ENCODE results near the gene TULP1. TPM values are rescaled to one million over a fixed set of nuclear protein-coding genes. Genes with fewer than 3 reads are reported as not detected.

TULP1 gene
- total and polyA plus RNA-seq, 2 of the 13 experiments (the other 11 are each of a cell fraction or from before 2014, with no cell fraction given), result not detected

DNA sequence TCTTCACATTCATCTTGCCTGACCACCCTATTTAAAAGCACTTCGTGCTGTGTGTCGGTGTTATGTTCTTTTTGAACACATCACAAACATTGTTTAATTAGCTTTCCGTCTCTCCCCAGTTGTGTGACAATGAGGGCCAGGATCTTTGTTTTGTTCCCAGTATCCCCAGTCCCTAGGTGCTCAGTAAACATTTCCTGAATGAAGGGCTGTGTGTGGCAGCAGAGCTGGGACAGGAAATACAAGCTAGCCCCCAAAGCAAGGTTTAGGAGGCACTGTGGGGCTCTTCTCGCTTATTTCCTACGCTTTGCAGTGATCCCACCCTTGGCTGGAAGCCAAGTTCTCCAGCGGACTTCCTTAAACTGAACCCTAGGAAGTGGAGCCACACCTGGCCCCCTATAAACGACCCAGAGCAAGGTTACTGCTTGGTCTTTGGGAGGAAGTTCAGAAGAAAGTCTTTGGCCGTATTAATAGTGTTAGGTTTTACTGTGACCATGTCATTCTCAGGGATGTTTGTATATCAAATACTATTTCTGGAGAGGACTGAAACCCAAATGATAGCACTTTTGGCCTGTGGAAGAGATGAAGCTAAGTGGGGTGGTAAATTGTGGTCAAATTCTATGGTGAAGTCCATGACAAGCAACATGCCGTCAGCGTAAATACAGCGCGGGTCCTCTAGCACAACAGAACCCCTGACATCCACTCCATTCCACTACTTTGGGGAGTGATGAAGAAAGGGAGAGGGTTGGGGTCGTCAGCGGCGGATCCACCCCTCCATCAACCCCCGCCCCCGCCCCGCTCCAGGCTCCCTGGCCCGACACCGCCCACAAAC lies 61.1 kb downstream of the TULP1 start (continued):
- TF ChIP-seq, protein P1, sequence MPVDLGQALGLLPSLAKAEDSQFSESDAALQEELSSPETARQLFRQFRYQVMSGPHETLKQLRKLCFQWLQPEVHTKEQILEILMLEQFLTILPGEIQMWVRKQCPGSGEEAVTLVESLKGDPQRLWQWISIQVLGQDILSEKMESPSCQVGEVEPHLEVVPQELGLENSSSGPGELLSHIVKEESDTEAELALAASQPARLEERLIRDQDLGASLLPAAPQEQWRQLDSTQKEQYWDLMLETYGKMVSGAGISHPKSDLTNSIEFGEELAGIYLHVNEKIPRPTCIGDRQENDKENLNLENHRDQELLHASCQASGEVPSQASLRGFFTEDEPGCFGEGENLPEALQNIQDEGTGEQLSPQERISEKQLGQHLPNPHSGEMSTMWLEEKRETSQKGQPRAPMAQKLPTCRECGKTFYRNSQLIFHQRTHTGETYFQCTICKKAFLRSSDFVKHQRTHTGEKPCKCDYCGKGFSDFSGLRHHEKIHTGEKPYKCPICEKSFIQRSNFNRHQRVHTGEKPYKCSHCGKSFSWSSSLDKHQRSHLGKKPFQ (CRISPR knock-in tag; IDR thresholded peaks at IDR 0.05; ENCODE audit: insufficient replicate concordance), result peak; percentile 25
- TF ChIP-seq, protein P2, sequence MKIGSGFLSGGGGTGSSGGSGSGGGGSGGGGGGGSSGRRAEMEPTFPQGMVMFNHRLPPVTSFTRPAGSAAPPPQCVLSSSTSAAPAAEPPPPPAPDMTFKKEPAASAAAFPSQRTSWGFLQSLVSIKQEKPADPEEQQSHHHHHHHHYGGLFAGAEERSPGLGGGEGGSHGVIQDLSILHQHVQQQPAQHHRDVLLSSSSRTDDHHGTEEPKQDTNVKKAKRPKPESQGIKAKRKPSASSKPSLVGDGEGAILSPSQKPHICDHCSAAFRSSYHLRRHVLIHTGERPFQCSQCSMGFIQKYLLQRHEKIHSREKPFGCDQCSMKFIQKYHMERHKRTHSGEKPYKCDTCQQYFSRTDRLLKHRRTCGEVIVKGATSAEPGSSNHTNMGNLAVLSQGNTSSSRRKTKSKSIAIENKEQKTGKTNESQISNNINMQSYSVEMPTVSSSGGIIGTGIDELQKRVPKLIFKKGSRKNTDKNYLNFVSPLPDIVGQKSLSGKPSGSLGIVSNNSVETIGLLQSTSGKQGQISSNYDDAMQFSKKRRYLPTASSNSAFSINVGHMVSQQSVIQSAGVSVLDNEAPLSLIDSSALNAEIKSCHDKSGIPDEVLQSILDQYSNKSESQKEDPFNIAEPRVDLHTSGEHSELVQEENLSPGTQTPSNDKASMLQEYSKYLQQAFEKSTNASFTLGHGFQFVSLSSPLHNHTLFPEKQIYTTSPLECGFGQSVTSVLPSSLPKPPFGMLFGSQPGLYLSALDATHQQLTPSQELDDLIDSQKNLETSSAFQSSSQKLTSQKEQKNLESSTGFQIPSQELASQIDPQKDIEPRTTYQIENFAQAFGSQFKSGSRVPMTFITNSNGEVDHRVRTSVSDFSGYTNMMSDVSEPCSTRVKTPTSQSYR (CRISPR knock-in tag; IDR thresholded peaks at IDR 0.05; ENCODE audit: borderline replicate concordance), result no peak
- TF ChIP-seq SP1 (IDR thresholded peaks at IDR 0.05), result no peak
- no peak for TF ChIP-seq SP1 (CRISPR knock-in tag; IDR thresholded peaks at IDR 0.05)
- 0 out of 2 replicates have a peak, but pooled peaks have one; percentile 9 for TF ChIP-seq ZNF205 (CRISPR knock-in tag; IDR thresholded peaks at IDR 0.05)
- TF ChIP-seq MEF2D (CRISPR knock-in tag; IDR thresholded peaks at IDR 0.05), result no peak
- no peak for TF ChIP-seq NR2C2 (CRISPR knock-in tag; IDR thresholded peaks at IDR 0.05; ENCODE audit: borderline replicate concordance)
- TF ChIP-seq, protein P3, sequence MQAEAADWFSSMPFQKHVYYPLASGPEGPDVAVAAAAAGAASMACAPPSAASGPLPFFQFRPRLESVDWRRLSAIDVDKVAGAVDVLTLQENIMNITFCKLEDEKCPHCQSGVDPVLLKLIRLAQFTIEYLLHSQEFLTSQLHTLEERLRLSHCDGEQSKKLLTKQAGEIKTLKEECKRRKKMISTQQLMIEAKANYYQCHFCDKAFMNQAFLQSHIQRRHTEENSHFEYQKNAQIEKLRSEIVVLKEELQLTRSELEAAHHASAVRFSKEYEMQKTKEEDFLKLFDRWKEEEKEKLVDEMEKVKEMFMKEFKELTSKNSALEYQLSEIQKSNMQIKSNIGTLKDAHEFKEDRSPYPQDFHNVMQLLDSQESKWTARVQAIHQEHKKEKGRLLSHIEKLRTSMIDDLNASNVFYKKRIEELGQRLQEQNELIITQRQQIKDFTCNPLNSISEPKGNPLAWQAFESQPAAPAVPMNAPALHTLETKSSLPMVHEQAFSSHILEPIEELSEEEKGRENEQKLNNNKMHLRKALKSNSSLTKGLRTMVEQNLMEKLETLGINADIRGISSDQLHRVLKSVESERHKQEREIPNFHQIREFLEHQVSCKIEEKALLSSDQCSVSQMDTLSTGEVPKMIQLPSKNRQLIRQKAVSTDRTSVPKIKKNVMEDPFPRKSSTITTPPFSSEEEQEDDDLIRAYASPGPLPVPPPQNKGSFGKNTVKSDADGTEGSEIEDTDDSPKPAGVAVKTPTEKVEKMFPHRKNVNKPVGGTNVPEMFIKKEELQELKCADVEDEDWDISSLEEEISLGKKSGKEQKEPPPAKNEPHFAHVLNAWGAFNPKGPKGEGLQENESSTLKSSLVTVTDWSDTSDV (CRISPR knock-in tag; IDR thresholded peaks at IDR 0.05), result no peak
- TF ChIP-seq, protein P4, sequence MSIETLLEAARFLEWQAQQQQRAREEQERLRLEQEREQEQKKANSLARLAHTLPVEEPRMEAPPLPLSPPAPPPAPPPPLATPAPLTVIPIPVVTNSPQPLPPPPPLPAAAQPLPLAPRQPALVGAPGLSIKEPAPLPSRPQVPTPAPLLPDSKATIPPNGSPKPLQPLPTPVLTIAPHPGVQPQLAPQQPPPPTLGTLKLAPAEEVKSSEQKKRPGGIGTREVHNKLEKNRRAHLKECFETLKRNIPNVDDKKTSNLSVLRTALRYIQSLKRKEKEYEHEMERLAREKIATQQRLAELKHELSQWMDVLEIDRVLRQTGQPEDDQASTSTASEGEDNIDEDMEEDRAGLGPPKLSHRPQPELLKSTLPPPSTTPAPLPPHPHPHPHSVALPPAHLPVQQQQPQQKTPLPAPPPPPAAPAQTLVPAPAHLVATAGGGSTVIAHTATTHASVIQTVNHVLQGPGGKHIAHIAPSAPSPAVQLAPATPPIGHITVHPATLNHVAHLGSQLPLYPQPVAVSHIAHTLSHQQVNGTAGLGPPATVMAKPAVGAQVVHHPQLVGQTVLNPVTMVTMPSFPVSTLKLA (IDR thresholded peaks at IDR 0.05), result no peak
- TF ChIP-seq ZKSCAN5 (CRISPR knock-in tag; IDR thresholded peaks at IDR 0.05), result 0 out of 2 replicates have a peak, but pooled peaks have one; percentile 5
- TF ChIP-seq, protein P5, sequence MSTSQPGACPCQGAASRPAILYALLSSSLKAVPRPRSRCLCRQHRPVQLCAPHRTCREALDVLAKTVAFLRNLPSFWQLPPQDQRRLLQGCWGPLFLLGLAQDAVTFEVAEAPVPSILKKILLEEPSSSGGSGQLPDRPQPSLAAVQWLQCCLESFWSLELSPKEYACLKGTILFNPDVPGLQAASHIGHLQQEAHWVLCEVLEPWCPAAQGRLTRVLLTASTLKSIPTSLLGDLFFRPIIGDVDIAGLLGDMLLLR (CRISPR knock-in tag; IDR thresholded peaks at IDR 0.05), result no peak
- TF ChIP-seq, protein P6, sequence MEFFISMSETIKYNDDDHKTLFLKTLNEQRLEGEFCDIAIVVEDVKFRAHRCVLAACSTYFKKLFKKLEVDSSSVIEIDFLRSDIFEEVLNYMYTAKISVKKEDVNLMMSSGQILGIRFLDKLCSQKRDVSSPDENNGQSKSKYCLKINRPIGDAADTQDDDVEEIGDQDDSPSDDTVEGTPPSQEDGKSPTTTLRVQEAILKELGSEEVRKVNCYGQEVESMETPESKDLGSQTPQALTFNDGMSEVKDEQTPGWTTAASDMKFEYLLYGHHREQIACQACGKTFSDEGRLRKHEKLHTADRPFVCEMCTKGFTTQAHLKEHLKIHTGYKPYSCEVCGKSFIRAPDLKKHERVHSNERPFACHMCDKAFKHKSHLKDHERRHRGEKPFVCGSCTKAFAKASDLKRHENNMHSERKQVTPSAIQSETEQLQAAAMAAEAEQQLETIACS (CRISPR knock-in tag; IDR thresholded peaks at IDR 0.05), result no peak
